Thyroid gland (tissue), 4 donors: ENCODE data around the gene SETD1A.

Experiments
- CTCF ChIP-seq, 6 experiments: fragments of 200-600 bp in 3 of 6; fragments of 450-650 bp in 3 of 6; sonication (generic) in 3 of 6; IDR thresholded peaks; one replicate each; pipeline ENCODE4 v1.5.1; 2016 to 2019; ENCODE audit warnings: antibody characterized with exemption in 6 of 6, mild to moderate bottlenecking in 2 of 6, inconsistent platforms in 1 of 6, moderate library complexity in 1 of 6
- POLR2A ChIP-seq, 2 donors: fragments of 450-650 bp; IDR thresholded peaks; one replicate each; pipeline ENCODE4 v1.6.1; 2017; ENCODE audit warnings: antibody characterized with exemption in 2 of 2, mild to moderate bottlenecking in 2 of 2, moderate library complexity in 1 of 2

- TF ChIP-seq CTCF (IDR thresholded peaks at IDR 0.05) (no peak), POLR2A (IDR thresholded peaks at IDR 0.05) (no peak)
Measured at GRCh38 chr16:31002250-31002700, 44.7 kb downstream of the SETD1A start.
